COLO668 (cell line): ENCODE measurements around the gene CFAP70.
"Not testable (repeated sequence)": the region's sequence is repeated elsewhere in the genome, so short reads cannot be mapped to it uniquely, and the experiment has no call there.

Experiments used
- DNase-seq: peaks from one replicate; lab custom pipeline; 2025; ENCODE audit not compliant: unreplicated experiment; lab: John Stamatoyannopoulos, UW

Gene CFAP70

GRCh38 chr10:73340121-73340520 lies 18.5 kb downstream of the CFAP70 start:
- DNase-seq = no peak

GRCh38 chr10:73339436-73339835 lies 19.2 kb downstream of the CFAP70 start:
- no peak for DNase-seq

GRCh38 chr10:73338801-73339368 lies 19.8 kb downstream of the CFAP70 start:
- DNase-seq = no peak

GRCh38 chr10:73333202-73333601 lies 25.5 kb downstream of the CFAP70 start:
- no peak for DNase-seq

GRCh38 chr10:73332379-73332778 lies 26.3 kb downstream of the CFAP70 start:
- no peak for DNase-seq

- not testable (repeated sequence) for DNase-seq
These were observed 30.1 kb downstream of the CFAP70 start for GRCh38 chr10:73328523-73328922.

- not testable (repeated sequence) for DNase-seq
These were observed 33.4 kb downstream of the CFAP70 start for GRCh38 chr10:73325290-73325689.

GRCh38 chr10:73323582-73323981 lies 35.1 kb downstream of the CFAP70 start:
- not testable (repeated sequence) for DNase-seq

GRCh38 chr10:73310475-73310874 lies 48.2 kb downstream of the CFAP70 start:
- no peak for DNase-seq

- no peak for DNase-seq
These were observed 51.4 kb downstream of the CFAP70 start for GRCh38 chr10:73307203-73307800.

- no peak for DNase-seq
These were observed 52.4 kb downstream of the CFAP70 start for GRCh38 chr10:73306171-73306708.

GRCh38 chr10:73296946-73297345 lies 61.7 kb downstream of the CFAP70 start:
- DNase-seq = no peak

GRCh38 chr10:73293461-73293860 lies 65.2 kb downstream of the CFAP70 start:
- DNase-seq = no peak

- no peak for DNase-seq
These were observed 68.7 kb downstream of the CFAP70 start for GRCh38 chr10:73289958-73290357.

GRCh38 chr10:73287441-73287840 lies 71.2 kb downstream of the CFAP70 start:
- no peak for DNase-seq

GRCh38 chr10:73281097-73281496 lies 77.6 kb downstream of the CFAP70 start:
- no peak for DNase-seq

GRCh38 chr10:73264423-73264822 lies 94.2 kb downstream of the CFAP70 start:
- no peak for DNase-seq

- no peak for DNase-seq
These were observed 94.8 kb downstream of the CFAP70 start for GRCh38 chr10:73263693-73264347.

GRCh38 chr10:73262880-73263555 lies 95.6 kb downstream of the CFAP70 start:
- no peak for DNase-seq

- no peak for DNase-seq
These were observed 96.4 kb downstream of the CFAP70 start for GRCh38 chr10:73262105-73262730.

GRCh38 chr10:73261362-73261995 lies 97.2 kb downstream of the CFAP70 start:
- no peak for DNase-seq
